Fibroblast of skin of abdomen (primary cell): Measurements from ENCODE around the gene ARPC1A.
"Not testable (repeated sequence)": the region's sequence is repeated elsewhere in the genome, so short reads cannot be mapped to it uniquely, and the experiment has no call there.

Source experiments
- DNase-seq: peaks from one replicate; pipeline ENCODE4 v3.0.0-alpha.2; 2013

Gene ARPC1A

DNA sequence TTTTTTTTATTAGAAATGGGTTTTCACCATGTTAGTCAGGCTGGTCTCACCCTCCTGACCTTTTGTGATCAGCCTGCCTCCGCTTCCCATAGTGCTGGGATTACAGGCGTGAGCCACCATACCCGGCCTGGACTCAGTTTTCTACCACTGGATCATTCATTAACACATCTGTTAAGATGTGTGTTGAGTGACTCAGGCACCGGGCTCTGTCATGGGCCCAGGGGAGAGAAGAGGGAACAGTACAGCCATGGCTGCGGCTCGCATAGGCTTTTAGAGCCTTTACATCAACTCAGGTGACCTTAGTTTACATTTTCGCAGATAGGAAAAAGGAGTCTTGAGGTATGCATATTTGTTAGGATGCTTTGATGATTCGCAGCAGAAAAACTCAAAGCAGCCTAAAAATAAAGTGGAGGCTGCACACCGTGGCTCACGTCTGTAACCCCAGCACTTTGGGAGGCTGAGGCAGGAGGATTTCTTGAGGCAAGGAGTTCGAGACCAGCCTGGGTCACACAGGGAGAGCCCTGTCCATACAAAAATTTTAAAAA is 45.8 kb downstream of the ARPC1A start:
- no peak for DNase-seq

DNA sequence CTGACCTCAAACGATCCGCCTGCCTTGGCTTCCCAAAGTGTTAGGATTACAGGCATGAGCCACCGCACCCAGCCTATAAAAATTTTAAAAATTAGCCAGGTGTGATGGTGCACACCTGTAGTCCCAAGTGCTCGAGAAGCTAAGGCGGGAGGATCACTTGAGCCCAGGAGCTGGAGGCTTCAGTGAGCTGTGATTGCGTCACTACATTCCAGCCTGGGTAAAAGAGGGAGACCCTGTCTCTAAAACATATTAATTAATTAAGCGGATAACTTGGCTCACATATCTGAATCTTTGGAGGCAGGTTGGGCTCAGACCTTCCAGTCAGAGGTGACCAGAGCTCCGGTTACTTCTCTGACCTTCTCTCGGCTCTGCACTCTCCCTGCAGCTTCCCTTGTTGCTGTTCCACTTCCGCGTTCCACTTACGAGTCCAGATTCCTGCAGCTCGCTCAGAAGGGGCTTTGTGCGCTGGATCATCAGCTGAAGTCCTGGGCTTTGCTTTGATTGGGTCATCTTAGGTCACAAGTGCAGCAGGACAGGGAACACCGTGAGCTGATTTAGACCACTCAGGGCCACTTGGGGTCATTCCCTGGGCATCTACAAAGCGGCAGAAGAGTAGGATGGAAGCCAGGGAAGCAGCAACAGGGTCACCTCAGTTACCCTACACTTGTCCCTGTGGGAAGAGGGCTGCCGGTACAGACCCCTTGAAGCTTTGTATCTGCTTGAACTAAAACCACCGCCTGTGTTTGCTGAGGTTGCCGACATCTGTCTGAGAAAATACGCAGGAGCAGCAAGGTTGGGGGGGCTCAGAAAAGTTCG is 46.8 kb downstream of the ARPC1A start:
- DNase-seq = peak; percentile 63

DNA sequence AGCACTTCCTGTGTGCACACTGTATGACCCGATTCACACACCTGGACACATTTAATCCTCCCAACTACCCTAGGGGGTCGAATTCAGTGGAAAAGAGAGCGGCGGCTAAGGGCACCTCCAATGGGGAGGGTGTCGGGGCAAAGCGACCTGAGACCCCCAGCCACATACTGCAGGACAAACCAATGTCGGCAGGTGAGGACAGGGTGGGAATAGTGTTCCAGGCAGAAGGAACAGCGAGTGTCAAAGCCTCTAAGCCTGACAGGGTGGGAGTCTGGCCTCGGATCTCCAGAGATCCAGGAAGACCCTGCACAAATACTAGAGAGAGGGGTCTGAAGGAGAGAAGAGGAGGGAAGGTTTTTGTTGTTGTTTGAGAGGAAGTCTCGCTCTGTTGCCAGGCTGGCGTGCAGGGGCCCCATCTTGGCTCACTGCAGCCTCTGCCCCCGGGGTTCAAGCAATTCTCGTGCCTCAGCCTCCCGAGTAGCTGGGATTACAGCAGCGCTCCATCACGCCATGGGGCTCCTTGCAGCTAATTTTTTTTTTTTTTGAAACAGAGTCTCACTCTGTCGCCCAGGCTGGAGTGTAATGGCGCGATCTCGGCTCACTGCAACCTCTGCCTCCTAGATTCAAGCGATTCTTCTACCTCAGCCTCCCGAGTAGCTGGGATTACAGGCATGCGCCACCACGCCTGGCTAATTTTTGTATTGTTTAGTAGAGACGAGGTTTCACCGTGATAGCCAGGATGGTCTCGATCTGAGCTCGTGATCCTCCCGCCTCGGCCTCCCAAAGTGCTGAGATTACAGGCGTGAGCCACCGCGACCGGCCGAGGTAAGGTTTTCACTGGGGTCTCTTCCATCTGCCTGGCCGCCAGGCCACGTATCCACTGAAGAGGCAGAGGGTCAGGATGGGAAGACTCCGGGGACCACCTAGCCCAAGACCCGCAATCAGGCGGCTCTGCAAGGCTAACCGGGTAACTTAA is 47.7 kb downstream of the ARPC1A start:
- no peak for DNase-seq

DNA sequence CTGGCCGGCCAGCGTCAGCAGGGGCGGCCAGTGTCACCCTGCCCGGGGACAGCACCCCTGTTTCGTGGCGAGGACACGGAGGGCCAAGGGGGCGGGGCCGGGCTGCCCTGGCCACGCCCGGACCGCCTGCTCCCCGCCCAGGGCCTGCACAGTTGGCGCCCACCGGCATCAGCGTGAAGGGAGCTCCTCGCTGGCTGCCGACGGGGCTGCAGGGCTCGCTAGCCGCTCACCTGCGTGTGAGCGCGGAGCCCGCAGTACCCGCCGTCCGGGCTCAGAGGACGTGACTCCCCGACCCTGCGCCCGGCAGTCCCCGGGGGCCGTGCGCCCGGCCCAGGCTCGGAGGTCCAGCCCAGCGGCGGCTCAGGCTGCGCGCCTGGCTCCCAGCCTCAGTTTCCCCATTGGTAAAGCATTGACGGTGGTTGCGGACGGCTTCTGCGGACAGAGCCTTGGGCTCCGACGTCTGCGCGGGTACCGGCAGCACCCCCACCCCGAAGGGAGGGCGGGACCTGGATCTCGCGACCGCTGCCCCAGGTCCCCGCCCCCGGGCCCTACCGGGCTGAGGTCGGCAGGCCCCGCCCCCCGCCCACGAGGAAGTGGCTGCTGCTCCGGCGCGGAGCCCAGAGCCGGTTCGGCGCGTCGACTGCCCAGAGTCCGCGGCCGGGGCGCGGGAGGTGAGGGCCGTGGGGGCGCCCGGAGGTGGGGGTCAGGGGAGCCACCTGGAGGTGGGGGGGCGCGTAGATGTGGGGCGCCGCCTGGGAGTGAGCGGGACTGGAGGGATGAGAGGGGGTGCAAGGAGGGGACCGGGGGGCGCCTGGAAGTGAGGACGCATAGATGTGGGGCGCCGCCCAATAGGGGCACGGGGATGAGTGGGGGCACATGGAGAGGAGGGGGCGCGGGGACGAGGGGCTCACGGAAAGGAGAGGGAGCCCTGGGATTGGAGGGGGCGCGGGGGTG is 48.7 kb downstream of the ARPC1A start, which contains the start of gene ARPC1B:
Gene ARPC1B, plus strand, starts transcription at position 620 of the 954 bp plus-strand sequence. CDS start 10,985 bp downstream, outside the sequence.
- DNase-seq = peak; percentile 72

DNA sequence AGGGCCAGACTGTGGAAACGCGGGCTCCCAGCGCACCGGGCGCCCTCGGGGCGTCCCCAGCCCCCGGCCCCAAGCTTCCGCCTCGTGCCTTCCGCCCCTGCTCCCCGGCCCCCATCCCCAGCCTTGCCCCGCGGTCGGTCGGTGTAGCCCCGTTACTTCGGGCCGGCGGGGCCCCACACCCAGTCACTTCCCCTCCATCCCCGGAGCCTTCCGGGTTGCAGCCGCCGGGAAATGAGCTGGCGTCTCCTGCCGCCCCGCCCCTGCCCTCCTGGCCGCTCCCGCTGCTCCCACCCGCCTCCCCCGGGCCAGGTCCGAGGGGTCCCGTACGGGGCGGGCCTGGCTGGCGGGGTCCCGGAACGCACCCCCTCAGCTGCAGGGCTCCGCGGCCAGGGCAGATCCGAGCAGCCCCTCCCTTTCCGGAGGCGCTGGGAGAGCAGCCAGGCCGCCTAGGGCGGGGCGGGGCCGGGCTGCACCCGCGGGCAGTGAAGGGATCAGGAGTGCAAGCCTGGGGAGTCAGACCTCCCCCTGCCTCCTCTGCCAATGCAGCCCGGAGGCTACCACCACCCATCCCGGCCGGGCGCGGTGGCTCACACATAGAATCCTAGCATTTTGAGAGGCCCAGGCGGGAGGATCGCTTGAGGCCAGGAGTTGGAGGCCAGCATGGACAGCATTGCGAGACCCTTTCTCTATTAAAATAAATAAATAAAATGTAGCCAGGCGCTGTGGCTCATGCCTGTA is 49.5 kb downstream of the ARPC1A start:
- DNase-seq = peak; percentile 56

DNA sequence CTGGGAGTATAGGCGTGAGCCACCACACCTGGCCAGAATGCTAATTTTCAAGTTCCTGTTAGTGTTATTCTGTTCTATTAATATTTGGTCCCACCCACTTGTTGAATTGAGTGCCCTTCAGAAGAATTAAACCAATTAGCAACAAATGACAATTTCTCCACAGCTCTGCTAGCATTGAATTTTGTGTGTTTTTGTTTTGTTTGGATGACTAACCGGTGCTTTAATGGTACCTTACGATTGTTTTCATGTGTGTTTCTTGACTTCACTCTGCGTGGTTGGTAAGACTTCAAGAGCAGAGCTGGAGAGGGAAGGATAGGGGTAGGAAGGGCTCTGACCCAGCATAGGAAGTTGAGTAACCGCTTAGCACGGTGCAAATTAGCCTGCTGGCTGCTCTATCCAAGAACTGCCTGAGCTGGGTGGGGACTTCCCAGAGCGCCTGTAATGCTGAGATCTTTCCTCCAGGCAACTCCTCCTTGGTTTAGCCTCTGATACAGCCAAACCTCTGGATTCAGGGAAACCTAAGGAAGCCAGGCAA is 53.4 kb downstream of the ARPC1A start:
- DNase-seq = peak; percentile 76

DNA sequence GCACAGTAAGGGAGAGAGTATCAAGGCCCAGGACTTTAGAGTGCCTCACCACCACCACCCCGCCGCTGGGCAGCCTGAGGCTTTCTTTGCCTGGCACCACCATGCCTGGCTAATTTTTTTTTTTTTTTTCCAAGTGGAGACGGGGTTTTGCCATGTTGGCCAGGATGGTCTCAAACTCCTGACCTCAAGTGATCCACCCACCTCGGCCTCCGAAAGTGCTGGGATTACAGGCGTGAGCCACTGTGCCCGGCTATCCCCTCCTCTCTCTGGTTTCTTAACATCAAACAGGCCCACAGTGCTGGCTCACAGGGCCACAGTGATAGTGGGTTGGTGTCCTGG is 54.0 kb downstream of the ARPC1A start:
- not testable (repeated sequence) for DNase-seq

DNA sequence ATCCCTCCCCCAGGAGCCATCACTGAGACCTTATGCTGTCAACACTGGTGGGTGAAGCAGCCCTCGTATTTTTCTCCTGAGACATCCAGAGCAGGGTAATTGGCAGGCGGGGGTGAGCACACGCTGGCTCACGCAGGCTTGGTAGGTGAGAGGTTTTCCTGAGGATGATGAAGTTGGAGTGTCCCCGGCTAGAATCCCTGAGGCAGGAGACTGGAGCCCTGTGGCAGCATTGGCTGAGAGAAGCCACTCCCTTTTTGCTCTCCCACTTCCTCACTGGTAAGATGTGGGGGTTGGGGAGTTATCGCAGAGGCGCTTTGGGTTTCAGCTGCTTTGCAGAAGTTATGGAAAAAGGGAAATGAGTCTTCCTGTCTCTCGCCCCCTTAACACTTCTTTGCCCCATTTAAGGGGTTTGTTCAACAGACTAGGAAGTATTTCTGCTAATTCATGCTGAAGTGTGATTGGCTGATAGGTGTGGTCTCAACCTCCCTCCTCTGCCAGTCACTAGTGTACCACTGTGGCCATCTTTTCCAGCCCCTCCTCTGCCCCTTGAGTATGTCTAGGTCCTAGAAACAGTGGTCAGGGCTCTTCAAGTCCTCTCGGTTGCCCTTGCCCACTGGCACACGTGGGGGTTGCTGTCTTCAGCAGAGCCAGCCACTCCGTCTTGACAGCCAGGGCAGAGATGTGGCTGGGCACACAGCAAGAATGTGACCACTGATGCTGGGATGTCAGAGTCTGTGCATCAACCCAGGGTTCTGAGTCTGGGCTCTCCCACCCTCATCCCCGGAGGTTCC is 54.5 kb downstream of the ARPC1A start:
- peak; percentile 47 for DNase-seq

DNA sequence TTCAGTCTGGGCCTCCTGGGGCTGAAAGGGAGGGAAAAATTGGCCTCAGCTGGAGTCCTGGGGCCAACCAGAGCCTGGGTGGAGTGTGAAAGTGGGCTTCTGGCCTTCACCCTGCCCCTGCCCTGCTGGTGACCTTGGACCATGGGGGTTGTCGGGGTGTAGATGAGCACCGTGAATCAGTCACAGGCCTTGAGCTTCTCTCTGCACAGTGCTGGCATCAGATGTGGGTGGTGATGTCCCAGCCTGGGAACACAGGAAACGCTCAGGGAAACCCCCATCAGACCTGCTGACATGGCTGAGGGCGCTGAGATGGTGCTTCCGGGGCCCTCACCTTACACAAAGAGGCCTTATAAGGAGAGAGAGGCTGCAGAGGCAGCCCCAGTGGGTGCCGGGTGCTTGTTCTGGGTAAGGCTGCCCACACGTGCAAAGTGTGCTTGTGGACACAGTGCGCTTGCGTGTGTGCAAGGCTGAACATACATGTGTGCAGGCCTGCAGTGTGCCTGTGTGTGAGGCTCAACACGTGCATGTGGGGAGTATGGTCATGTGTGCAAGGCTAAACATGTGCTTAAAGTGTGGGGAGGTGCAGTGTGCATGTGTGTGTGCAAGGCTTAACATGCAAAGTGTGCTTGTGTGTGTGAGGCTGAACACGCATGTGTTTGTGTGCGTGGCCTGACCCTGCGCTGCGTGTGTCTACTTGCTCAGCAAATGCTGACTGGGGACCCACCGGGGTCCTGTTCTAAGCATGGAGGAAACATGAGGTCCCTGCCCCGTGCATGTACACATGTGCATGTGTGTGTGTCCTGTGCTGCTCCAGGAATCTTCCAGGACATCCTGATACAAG is 55.3 kb downstream of the ARPC1A start:
- DNase-seq = no peak

DNA sequence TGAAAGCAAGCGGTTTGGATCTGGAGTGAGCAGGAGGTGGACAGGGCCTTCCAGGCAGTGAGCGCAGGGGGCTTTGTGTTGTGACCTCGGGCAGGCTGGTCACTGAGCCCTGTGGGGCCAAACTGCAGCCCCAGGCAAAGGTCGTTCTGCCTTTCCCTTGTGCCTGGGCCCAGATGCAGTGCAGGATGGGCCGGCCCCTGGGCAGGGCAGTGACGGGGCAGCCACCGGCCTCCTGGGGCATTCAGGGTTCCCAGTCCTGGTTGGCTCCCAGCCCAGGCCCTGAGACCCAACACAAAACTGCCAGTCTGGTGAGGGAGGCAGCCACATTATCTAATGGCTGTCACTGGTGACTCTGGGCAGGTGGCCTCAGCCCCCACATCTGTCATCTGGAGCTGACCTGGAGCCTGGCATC is 56.0 kb downstream of the ARPC1A start:
- DNase-seq = no peak

DNA sequence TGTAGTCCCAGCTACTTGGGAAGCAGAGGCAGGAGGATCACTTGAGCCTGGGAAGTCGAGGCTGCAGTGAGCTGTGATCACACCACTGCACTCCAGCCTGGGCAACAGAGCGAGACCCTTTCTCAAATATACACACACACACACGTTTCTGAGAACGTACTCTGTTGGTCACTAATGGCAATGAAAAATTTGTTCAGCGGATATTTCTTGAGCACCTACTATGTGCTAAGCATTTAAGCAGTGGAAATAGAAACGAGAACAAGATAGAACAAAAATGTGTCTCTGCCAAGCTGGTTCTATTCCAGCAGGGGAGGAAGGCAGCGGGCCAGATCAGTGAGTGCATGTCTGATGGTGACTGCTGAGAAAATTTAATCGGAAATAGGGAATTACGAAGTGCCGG is 57.5 kb downstream of the ARPC1A start:
- DNase-seq = no peak

DNA sequence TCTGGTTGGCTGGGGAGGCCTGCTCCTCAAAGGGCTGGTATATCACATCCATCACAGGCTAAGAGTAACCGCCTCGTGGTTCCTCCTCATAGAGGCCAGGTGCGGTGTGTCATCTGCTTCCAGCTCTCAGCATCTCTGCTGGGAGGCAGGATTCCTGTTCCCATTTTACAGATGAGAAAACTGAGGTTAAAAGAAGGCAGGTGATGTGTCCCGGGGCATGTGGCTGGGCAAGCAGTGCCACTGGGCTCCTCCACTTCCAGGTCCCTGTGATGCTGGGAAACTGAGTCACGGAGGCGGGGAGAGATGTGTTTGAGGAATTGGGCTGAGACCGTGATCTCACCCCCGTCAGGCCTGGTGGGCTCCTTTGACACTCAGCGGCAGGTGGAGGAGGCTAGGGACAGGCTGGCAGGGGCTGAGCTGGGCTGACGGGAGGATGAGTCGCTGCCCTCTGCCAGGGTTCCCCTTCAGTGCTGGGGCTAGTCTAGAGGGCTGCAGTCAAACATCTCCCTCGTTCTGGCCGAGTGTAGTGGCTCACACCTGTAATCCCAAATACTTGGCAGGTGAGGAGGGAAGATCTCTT is 58.2 kb downstream of the ARPC1A start:
- DNase-seq = no peak

DNA sequence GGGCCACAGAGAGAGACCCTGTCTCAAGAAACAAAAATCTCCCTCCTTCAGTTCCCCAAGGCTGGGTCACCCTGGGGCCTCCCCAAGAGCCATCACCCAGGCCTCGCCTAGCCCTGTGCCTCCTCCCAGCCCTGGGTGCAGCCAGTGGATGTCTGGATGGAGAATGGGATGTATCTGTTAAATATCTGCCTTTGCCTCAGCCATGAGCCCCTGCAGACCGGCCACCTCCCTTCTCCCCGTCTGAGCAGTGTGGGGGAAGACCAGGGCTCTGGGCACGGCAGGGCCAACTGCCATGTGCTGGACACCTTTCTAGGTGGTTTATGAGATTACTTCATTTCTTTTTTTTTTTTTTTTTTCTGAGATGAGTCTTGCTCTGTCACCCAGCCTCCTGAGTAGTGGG is 58.8 kb downstream of the ARPC1A start:
- no peak for DNase-seq

DNA sequence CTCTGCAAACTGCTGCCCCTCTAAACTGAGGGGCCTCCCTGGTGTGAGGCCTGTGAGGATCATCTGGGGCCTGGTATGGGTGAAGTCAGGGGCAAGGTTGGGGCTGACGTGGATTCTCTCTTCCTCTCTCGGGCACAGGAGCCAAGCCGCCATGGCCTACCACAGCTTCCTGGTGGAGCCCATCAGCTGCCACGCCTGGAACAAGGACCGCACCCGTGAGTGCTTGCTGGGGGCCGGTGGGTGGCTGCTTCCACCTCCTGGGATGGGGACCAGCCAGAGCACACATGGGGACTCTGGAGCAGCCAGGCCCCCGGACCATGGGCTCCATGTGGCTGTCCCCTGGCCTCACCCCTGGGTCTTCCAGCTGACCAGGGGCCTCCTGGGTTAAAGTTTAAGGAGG is 59.9 kb downstream of the ARPC1A start:
- DNase-seq = no peak

DNA sequence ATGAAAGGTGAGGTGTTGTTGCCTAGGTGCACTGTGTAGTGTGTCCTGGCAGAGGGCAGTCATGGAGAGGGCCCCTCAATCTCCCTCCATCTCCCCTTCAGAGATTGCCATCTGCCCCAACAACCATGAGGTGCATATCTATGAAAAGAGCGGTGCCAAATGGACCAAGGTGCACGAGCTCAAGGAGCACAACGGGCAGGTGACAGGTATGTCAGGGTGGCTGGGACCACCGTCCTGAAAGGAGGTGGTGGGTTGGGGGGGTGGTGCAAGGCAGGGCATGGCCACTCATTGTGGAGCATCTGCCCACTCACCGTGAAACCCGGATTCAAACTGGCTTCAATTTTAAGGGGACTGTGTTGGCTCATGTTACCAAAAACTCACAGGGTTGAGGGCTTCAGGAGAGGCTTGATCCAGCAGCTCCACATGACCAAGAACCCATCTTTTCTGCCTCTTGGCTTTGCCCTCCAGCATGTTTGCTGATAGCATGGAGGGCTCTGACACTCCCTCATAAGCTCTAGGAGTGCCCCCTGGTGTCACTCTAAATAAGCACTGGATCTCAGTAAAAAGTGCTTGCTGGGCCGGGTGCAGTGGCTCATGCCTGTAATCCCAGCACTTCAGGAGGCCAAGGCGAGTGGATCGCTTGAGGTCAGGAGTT is 61.0 kb downstream of the ARPC1A start:
- DNase-seq = no peak

DNA sequence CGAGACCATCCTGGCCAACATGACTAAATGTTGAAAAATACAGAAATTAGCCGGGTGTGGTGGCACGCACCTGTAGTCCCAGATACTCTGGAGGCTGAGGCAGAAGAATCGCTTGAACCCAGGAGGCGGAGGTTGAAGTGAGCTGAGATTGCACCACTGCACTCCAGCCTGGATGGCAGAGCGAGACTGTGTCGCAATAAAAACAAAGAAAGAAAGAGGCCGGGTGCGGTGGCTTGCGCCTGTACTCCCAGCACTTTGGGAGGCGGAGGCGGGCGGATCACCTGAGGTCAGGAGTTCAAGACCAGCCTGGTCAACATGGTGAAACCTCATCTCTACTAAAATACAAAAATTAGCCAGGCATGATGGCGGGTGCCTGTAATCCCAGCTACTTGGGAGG is 61.5 kb downstream of the ARPC1A start:
- DNase-seq = not testable (repeated sequence)

DNA sequence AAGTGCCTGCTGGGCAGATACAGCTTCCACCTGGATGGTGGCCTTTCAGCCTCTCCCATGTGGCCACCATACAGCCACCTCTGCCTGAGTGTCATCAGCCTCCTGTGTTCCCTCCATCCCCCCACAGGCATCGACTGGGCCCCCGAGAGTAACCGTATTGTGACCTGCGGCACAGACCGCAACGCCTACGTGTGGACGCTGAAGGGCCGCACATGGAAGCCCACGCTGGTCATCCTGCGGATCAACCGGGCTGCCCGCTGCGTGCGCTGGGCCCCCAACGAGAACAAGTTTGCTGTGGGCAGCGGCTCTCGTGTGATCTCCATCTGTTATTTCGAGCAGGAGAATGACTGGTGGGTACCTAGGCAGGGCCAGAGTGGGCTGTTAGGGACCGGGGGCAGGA is 62.2 kb downstream of the ARPC1A start:
- DNase-seq = no peak

DNA sequence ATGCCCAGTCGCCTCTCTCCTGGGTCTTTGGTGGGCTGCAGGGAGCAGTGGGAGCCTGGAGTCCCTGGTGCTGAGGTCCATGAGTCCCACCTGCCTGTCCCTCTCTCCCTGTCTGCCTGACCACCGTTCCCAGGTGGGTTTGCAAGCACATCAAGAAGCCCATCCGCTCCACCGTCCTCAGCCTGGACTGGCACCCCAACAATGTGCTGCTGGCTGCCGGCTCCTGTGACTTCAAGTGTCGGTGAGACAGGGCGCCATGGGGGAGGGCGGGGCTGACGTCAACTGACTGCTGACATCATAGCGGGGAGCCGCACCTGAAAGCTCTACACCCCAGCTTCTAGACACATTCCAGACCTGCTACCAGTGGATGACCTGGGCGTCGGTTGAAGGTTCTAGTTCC is 64.1 kb downstream of the ARPC1A start:
- no peak for DNase-seq
